HEK293 (cell line): ENCODE data around the gene TLL2.
A peak's percentile ranks its signal among the peaks of the same experiment; 100 is the strongest.

Experiments used
- CTCF ChIA-PET: fragments of 350-600 bp; formaldehyde crosslinking; extraction: SDS; loops from one replicate; lab custom pipeline; 2021; ENCODE audit warnings: antibody characterized with exemption; lab: Yijun Ruan, JAX
- POLR2A ChIA-PET: fragments of 300-600 bp; formaldehyde crosslinking; extraction: SDS; loops from one replicate; lab custom pipeline; 2020; ENCODE audit warnings: antibody characterized with exemption, inconsistent platforms; lab: Yijun Ruan, JAX
- H3K27ac ChIP-seq: fragments of 200-500 bp; sonication (Bioruptor generic); 2 replicates; pipeline ENCODE4 v1.5.1; 2014; ENCODE audit warnings: low read depth, low read length, control low read depth, inconsistent platforms; ENCODE audit errors: extremely low read depth
- H3K36me3 ChIP-seq, 2 experiments: fragments of 200-500 bp in 1 of 2; sonication (Bioruptor generic) in 1 of 2; 1 replicate in 1 of 2; 2 replicates in 1 of 2; pipeline ENCODE4 v1.5.1; 2014 to 2017; ENCODE audit warnings: inconsistent platforms in 2 of 2, low read length in 2 of 2; ENCODE audit not compliant: control insufficient read depth in 2 of 2, insufficient read depth in 1 of 2
- H3K4me1 ChIP-seq: fragments of 200-500 bp; sonication (Bioruptor generic); 2 replicates; pipeline ENCODE4 v1.5.1; 2014; ENCODE audit warnings: mild to moderate bottlenecking, low read length, inconsistent platforms; ENCODE audit not compliant: control insufficient read depth, insufficient read depth
- H3K4me3 ChIP-seq: 2 replicates; pipeline ENCODE4 v1.5.1; 2011; ENCODE audit warnings: low read depth, mild to moderate bottlenecking, control low read depth, low read length, moderate library complexity
- H3K9me3 ChIP-seq: fragments of 200-500 bp; sonication (Bioruptor generic); 2 replicates; pipeline ENCODE4 v1.5.1; 2014; ENCODE audit warnings: low read depth, low read length, inconsistent platforms; ENCODE audit not compliant: control insufficient read depth, insufficient read depth
- WT1 ChIP-seq: fragments of 450-650 bp; formaldehyde crosslinking; IDR thresholded peaks from 2 replicates; pipeline ENCODE4 v1.5.1; 2016; ENCODE audit warnings: missing biosample characterization, missing genetic modification characterization
- ZBTB20 ChIP-seq: fragments of 450-650 bp; formaldehyde crosslinking; IDR thresholded peaks from 2 replicates; pipeline ENCODE4 v1.5.1; 2016; ENCODE audit warnings: missing biosample characterization, missing genetic modification characterization
- ZNF133 ChIP-seq: fragments of 450-650 bp; formaldehyde crosslinking; IDR thresholded peaks from 2 replicates; pipeline ENCODE4 v1.5.1; 2016; ENCODE audit warnings: missing biosample characterization, missing genetic modification characterization
- ZNF157 ChIP-seq: fragments of 450-650 bp; formaldehyde crosslinking; IDR thresholded peaks from 2 replicates; pipeline ENCODE4 v1.5.1; 2016; ENCODE audit warnings: missing biosample characterization, missing genetic modification characterization
- ZNF335 ChIP-seq: fragments of 450-650 bp; formaldehyde crosslinking; conservative IDR thresholded peaks from 2 replicates; pipeline ENCODE4 v1.5.1; 2016; ENCODE audit warnings: missing biosample characterization, missing genetic modification characterization
- ZNF37A ChIP-seq: fragments of 450-650 bp; IDR thresholded peaks from 2 replicates; pipeline ENCODE4 v1.5.1; 2018; ENCODE audit warnings: missing biosample characterization, missing genetic modification characterization
- ZNF521 ChIP-seq: fragments of 450-650 bp; formaldehyde crosslinking; IDR thresholded peaks from 2 replicates; pipeline ENCODE4 v1.5.1; 2017; ENCODE audit warnings: missing biosample characterization, mild to moderate bottlenecking, missing genetic modification characterization
- TF ChIP-seq, protein P1 (sequence below): fragments of 450-650 bp; formaldehyde crosslinking; IDR thresholded peaks from 2 replicates; pipeline ENCODE4 v1.5.1; 2016; ENCODE audit warnings: missing biosample characterization, missing genetic modification characterization
- TF ChIP-seq, protein P2 (sequence below): fragments of 450-650 bp; formaldehyde crosslinking; IDR thresholded peaks from 2 replicates; pipeline ENCODE4 v1.5.1; 2016; ENCODE audit warnings: missing biosample characterization, missing genetic modification characterization
- TF ChIP-seq, protein P3 (sequence below): fragments of 450-650 bp; formaldehyde crosslinking; IDR thresholded peaks from 2 replicates; pipeline ENCODE4 v1.5.1; 2016; ENCODE audit warnings: missing biosample characterization, missing genetic modification characterization

The TLL2 gene

DNA sequence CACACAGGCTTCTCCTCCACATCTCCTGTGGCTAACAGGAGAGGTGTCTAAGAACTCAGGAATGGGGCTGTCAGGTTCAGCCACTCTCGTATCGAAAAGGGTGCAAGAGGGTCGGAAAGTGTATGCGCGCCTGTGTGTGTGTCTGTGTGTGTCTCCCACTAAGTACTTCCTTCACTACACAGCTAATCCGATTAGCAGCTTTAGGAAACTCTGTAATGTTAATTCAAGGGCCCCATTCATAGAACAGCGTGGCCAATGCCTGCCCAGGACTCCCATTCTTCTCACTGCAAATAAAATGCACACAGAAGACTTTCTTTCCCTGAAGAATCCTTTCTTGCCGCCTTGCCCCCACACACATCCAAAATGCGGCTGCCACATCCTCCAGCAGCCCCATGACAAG, 39.9 kb downstream of the TLL2 start:
- Histone ChIP-seq H3K9me3 (no peaks in the 10 kb centered on the region), H3K4me1 (no peaks in the 10 kb centered on the region; the same call in 1 of the 2 replicates), H3K27ac (no peak overlapping the region), H3K36me3 (no peaks in the 10 kb centered on the region), H3K4me3 (no peak overlapping the region)
- TF ChIP-seq ZNF335 (tag by site-specific recombination) (no peak), ZNF37A (tag by site-specific recombination) (no peak), ZNF157 (no peak), ZNF521 (tag by site-specific recombination) (no peak), ZNF133 (no peak)
- TF ChIP-seq, protein P1, sequence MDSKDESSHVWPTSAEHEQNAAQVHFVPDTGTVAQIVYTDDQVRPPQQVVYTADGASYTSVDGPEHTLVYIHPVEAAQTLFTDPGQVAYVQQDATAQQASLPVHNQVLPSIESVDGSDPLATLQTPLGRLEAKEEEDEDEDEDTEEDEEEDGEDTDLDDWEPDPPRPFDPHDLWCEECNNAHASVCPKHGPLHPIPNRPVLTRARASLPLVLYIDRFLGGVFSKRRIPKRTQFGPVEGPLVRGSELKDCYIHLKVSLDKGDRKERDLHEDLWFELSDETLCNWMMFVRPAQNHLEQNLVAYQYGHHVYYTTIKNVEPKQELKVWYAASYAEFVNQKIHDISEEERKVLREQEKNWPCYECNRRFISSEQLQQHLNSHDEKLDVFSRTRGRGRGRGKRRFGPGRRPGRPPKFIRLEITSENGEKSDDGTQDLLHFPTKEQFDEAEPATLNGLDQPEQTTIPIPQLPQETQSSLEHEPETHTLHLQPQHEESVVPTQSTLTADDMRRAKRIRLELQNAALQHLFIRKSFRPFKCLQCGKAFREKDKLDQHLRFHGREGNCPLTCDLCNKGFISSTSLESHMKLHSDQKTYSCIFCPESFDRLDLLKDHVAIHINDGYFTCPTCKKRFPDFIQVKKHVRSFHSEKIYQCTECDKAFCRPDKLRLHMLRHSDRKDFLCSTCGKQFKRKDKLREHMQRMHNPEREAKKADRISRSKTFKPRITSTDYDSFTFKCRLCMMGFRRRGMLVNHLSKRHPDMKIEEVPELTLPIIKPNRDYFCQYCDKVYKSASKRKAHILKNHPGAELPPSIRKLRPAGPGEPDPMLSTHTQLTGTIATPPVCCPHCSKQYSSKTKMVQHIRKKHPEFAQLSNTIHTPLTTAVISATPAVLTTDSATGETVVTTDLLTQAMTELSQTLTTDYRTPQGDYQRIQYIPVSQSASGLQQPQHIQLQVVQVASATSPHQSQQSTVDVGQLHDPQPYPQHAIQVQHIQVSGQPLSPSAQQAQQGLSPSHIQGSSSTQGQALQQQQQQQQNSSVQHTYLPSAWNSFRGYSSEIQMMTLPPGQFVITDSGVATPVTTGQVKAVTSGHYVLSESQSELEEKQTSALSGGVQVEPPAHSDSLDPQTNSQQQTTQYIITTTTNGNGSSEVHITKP (tag by site-specific recombination): no peak
- ChIA-PET CTCF (no interaction called here), POLR2A (no interaction called here)

DNA sequence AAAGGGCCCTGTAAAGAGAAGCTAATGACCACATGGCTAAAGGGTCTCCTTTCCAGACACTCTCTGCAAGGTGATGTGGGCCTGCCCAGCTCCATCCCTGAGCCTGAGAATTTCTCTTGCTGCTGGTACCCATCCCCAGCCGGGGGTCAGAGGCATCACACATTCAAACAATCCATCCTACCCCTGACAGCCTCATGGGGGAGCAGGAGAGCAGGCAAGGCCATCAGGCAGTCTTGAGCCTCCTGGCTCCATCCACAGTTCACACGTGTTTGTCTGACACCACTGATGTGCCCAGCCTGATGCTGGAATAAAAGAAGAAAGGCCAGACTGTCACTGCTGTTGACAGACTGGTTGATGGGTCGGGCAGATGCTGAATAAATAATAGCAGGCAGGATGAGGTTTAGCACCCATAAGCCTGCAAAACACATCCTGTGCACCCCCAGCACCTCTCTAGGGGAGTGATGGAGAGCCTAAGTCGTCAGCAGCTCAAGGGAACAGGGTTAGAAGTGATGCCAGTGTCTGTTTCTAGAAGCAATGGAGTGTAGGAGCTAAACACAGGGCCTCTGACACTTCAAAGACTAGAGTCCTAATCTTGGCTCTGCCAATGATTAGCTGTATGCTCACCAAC, 43.5 kb downstream of the TLL2 start:
- ChIA-PET CTCF (interaction anchor here (0.6 to 1.5 kb wide), 14 partner anchors 12 to 1217 kb away, joined by 3 to 7 read pairs (median 3); no protein-coding TSS in a partner anchor), POLR2A (no interaction called here)
- H3K36me3 ChIP-seq: no peaks in the 10 kb centered on the region
- no peak for TF ChIP-seq WT1
- TF ChIP-seq, protein P2, sequence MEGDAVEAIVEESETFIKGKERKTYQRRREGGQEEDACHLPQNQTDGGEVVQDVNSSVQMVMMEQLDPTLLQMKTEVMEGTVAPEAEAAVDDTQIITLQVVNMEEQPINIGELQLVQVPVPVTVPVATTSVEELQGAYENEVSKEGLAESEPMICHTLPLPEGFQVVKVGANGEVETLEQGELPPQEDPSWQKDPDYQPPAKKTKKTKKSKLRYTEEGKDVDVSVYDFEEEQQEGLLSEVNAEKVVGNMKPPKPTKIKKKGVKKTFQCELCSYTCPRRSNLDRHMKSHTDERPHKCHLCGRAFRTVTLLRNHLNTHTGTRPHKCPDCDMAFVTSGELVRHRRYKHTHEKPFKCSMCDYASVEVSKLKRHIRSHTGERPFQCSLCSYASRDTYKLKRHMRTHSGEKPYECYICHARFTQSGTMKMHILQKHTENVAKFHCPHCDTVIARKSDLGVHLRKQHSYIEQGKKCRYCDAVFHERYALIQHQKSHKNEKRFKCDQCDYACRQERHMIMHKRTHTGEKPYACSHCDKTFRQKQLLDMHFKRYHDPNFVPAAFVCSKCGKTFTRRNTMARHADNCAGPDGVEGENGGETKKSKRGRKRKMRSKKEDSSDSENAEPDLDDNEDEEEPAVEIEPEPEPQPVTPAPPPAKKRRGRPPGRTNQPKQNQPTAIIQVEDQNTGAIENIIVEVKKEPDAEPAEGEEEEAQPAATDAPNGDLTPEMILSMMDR (tag by site-specific recombination): peak; percentile 55; the same call in 1 of the 2 replicates
- H3K27ac ChIP-seq: no peak overlapping the region
- H3K4me3 ChIP-seq: no peak overlapping the region
- H3K4me1 ChIP-seq: no peaks in the 10 kb centered on the region; the same call in 1 of the 2 replicates
- H3K9me3 ChIP-seq: no peaks in the 10 kb centered on the region

DNA sequence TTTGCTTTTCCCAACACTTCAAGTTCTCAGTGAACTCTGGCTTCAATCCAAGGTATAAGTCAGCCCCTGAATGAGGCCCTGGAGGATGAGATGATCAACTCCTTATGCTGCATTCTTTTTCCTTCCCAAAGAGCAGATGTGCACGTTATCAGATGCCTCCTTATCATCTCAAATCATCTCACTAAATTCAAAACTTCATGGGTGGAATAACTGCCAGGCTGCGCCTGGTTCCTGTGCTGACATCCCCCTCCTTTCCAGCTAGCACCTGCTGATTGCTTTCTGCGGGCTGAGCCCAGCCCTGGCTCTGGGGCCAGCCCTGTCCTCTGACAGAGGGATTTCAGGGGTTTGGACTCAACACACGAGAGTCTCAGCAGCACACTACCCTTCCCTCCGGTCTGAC, 44.9 kb downstream of the TLL2 start:
- ChIA-PET POLR2A (no interaction called here), CTCF (interaction anchor here (0.7 to 2.0 kb wide), 6 partner anchors 8 to 912 kb away, joined by 3 to 7 read pairs (median 4); no protein-coding TSS in a partner anchor)

More for the DNA sequence above, 44.9 kb downstream of the TLL2 start:
- no peaks in the 10 kb centered on the region; the same call in 1 of the 2 replicates for H3K4me1 ChIP-seq
- no peaks in the 10 kb centered on the region for H3K36me3 ChIP-seq
- H3K9me3 ChIP-seq: no peaks in the 10 kb centered on the region
- no peak overlapping the region for H3K27ac ChIP-seq
- TF ChIP-seq ZBTB20 (tag by site-specific recombination): peak; percentile 38; the same call in 1 of the 2 replicates
- TF ChIP-seq, protein P3, sequence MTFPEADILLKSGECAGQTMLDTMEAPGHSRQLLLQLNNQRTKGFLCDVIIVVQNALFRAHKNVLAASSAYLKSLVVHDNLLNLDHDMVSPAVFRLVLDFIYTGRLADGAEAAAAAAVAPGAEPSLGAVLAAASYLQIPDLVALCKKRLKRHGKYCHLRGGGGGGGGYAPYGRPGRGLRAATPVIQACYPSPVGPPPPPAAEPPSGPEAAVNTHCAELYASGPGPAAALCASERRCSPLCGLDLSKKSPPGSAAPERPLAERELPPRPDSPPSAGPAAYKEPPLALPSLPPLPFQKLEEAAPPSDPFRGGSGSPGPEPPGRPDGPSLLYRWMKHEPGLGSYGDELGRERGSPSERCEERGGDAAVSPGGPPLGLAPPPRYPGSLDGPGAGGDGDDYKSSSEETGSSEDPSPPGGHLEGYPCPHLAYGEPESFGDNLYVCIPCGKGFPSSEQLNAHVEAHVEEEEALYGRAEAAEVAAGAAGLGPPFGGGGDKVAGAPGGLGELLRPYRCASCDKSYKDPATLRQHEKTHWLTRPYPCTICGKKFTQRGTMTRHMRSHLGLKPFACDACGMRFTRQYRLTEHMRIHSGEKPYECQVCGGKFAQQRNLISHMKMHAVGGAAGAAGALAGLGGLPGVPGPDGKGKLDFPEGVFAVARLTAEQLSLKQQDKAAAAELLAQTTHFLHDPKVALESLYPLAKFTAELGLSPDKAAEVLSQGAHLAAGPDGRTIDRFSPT (tag by site-specific recombination): no peak
- H3K4me3 ChIP-seq: no peak overlapping the region
